ENCODE measurements around the gene LYST. TPM values are rescaled to one million over a fixed set of nuclear protein-coding genes. Genes with fewer than 3 reads are reported as not detected.
"Not testable (repeated sequence)": the region's sequence is repeated elsewhere in the genome, so short reads cannot be mapped to it uniquely, and the experiment has no call there.

The LYST gene
- total RNA-seq, 2 donors from 2014 or later, result 21.9 to 41.7 TPM

DNA sequence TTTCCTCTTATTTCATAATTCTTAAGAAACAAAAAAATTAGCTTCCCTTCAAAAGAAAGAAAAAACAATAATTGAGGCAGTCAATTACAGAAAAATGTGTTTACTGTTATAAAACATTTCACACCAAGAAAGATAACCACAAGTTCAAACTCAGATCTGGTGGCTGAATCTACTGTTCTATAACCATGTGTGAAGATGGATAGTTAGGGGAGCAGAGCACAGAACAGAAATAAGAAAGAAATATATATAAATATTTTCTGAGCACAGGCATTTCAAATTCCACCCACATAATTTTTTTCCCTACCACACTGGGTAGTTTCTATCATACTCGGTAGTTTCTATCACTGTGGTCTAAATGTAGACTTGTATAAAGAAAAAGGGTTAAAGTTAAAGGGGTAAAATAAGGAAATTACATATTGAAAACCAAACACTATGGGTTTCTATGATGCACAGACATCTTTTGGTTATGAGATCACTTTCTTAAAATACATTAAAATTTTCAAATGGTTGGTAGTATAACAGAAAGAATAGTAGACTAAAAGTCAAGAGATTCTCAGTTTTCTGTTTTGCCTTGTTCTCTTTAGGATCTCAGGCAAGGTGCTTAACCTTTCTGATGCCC is 10.8 kb downstream of the LYST start:
- no peaks in the 10 kb centered on the region for H3K27me3 ChIP-seq (replicated peaks; ENCODE audit: insufficient read depth)
- no peaks in the 10 kb centered on the region for H3K9me3 ChIP-seq
- H3K4me1 ChIP-seq (replicated peaks), result no peaks in the 10 kb centered on the region
- H3K36me3 ChIP-seq, result no peaks in the 10 kb centered on the region
- no peak overlapping the region for H3K4me3 ChIP-seq
- WGBS, result 87% methylated on average over 1 of the region's 1 CpG
- DNase-seq (ENCODE audit: low spot score), result no peak
- H3K27ac ChIP-seq, result no peak overlapping the region
- TF ChIP-seq POLR2A (IDR thresholded peaks at IDR 0.05), result no peak
- TF ChIP-seq, protein P1, sequence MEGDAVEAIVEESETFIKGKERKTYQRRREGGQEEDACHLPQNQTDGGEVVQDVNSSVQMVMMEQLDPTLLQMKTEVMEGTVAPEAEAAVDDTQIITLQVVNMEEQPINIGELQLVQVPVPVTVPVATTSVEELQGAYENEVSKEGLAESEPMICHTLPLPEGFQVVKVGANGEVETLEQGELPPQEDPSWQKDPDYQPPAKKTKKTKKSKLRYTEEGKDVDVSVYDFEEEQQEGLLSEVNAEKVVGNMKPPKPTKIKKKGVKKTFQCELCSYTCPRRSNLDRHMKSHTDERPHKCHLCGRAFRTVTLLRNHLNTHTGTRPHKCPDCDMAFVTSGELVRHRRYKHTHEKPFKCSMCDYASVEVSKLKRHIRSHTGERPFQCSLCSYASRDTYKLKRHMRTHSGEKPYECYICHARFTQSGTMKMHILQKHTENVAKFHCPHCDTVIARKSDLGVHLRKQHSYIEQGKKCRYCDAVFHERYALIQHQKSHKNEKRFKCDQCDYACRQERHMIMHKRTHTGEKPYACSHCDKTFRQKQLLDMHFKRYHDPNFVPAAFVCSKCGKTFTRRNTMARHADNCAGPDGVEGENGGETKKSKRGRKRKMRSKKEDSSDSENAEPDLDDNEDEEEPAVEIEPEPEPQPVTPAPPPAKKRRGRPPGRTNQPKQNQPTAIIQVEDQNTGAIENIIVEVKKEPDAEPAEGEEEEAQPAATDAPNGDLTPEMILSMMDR (IDR thresholded peaks at IDR 0.05), result no peak
- no peak for TF ChIP-seq POLR2AphosphoS5 (IDR thresholded peaks at IDR 0.05)
- intact Hi-C loops (cut with DNase I), result no loop called here

DNA sequence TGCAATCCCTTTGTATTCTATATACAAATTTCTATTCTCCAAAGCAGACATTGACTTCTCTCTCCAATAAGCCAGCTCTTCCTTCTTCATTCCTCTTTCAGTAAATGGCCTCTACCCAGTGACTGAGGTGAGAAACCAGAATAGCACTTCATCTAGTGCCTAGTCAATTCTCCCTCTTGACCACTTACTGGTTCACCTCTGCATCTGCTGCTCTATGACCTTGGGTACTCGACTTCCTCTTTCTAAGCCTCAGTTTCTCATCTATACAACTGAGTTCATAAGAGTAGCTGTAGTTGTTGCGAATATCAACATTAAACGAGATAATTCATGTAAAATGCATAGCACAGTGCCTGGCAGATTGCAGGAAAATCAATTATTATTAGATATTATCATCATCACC is 12.4 kb downstream of the LYST start:
- intact Hi-C loops (cut with DNase I), result no loop called here

DNA sequence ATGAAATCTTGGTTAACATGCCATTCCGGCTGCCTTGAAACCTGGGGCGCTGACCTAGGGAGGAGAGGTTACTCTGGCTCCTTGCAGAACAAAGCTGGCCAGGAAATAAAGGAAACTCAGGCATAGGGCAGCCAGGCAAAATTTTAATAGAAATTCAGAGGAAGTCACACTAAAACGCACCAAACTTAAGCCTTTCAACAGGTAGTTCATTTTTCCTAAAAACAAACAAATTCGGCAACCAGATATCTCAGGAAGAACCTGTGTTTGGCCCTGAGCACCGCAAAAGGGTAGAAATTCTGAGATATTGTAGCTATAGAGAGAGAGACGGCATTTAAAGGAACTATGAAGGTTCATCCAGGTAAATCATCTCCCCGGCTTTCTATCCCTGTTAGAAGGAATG is 13.1 kb downstream of the LYST start:
- TF ChIP-seq POLR2AphosphoS5 (IDR thresholded peaks at IDR 0.05) (no peak), POLR2A (IDR thresholded peaks at IDR 0.05) (no peak)
- TF ChIP-seq, protein P1 (IDR thresholded peaks at IDR 0.05), result no peak
- Histone ChIP-seq H3K9me3 (no peaks in the 10 kb centered on the region), H3K27ac (no peak overlapping the region), H3K27me3 (replicated peaks; ENCODE audit: insufficient read depth) (no peaks in the 10 kb centered on the region), H3K4me3 (no peak overlapping the region), H3K36me3 (no peaks in the 10 kb centered on the region), H3K4me1 (replicated peaks) (no peaks in the 10 kb centered on the region)
- 85% methylated on average over 7 of the region's 7 CpGs for WGBS
- intact Hi-C loops (cut with DNase I), result no loop called here
- no peak for DNase-seq (ENCODE audit: low spot score)

More for the DNA sequence above, 12.4 kb downstream of the LYST start:
- Histone ChIP-seq H3K4me3 (no peak overlapping the region), H3K36me3 (no peaks in the 10 kb centered on the region), H3K27me3 (replicated peaks; ENCODE audit: insufficient read depth) (no peaks in the 10 kb centered on the region), H3K27ac (no peak overlapping the region), H3K4me1 (replicated peaks) (no peaks in the 10 kb centered on the region), H3K9me3 (no peaks in the 10 kb centered on the region)
- TF ChIP-seq POLR2AphosphoS5 (IDR thresholded peaks at IDR 0.05), result no peak
- 94% methylated on average over 3 of the region's 3 CpGs for WGBS
- DNase-seq (ENCODE audit: low spot score), result no peak

DNA sequence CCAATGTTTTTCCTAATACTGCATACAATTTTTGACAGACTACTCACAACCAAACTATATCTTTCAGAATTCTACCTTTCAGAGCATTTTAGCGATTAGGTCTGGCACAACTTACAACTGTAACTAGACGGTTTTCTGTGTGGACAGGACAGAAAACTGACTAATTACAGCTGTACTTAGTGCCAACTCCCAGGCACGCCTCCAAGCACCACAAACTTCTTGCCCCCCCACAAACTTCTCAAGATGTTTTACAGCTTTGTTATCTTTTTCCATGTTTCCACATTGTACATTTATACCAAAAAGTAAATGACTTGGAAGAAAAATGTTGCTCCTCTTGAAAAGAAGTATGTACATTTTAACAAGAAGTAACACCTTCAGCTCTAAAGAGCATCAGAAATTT is 13.8 kb downstream of the LYST start:
- no peaks in the 10 kb centered on the region for H3K4me1 ChIP-seq (replicated peaks)
- intact Hi-C loops (cut with DNase I), result no loop called here
- no peak overlapping the region for H3K27ac ChIP-seq
- no peak for DNase-seq (ENCODE audit: low spot score)
- 36% methylated on average over 3 of the region's 3 CpGs for WGBS
- H3K9me3 ChIP-seq, result no peaks in the 10 kb centered on the region
- TF ChIP-seq, protein P1 (IDR thresholded peaks at IDR 0.05), result no peak
- no peak for TF ChIP-seq POLR2AphosphoS5 (IDR thresholded peaks at IDR 0.05)
- TF ChIP-seq POLR2A (IDR thresholded peaks at IDR 0.05), result no peak
- no peaks in the 10 kb centered on the region for H3K36me3 ChIP-seq
- H3K27me3 ChIP-seq (replicated peaks; ENCODE audit: insufficient read depth), result no peaks in the 10 kb centered on the region
- no peak overlapping the region for H3K4me3 ChIP-seq

DNA sequence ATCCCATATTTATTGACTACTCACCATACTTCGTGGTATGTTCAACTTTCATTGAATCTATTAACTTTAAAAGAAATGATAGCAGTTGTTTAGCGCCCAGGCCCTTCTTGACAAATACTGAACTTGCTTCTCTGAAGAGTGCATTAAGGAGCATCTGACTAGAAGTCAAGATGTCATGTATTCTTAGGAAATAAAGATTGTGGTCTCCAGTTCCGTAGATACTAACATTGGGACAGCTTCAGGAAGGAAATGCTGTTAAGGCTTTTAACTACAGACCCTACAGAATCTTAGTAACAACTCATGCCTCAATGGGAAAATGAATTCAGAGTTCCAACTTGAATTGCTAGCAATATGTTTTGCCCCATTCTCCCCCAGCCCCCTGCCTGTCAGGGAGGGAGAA is 14.8 kb downstream of the LYST start:
- no peaks in the 10 kb centered on the region for H3K9me3 ChIP-seq
- intact Hi-C loops (cut with DNase I), result no loop called here

DNA sequence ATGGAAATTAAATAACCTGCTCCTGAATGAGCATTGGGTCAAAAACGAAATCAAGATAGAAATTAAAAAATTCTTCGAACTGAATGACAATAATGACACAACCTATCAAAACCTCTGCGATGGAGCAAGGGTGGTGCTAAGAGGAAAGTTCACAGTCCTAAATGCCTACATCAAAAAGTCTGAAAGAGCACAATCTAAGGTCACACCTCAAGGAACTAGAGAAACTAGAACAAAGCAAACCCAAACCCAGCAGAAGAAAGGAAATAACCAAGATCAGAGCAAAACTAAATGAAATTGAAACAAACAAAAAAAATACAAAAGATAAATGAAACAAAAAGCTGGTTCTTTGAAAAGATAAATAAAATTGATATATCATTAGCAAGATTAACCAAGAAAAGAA is 18.5 kb downstream of the LYST start:
- H3K4me1 ChIP-seq (replicated peaks); H3K27me3 ChIP-seq (replicated peaks; ENCODE audit: insufficient read depth); H3K27ac ChIP-seq; H3K4me3 ChIP-seq; intact Hi-C loops (cut with DNase I); DNase-seq (ENCODE audit: low spot score); H3K9me3 ChIP-seq; H3K36me3 ChIP-seq: not testable (repeated sequence)
- WGBS, result 94% methylated on average over 3 of the region's 3 CpGs

More for the DNA sequence above, 14.8 kb downstream of the LYST start:
- WGBS, result 90% methylated on average over 3 of the region's 3 CpGs
- no peak for TF ChIP-seq POLR2A (IDR thresholded peaks at IDR 0.05)
- TF ChIP-seq, protein P1 (IDR thresholded peaks at IDR 0.05), result no peak
- TF ChIP-seq POLR2AphosphoS5 (IDR thresholded peaks at IDR 0.05), result no peak
- Histone ChIP-seq H3K4me1 (replicated peaks) (no peaks in the 10 kb centered on the region), H3K36me3 (no peaks in the 10 kb centered on the region), H3K4me3 (no peak overlapping the region), H3K27me3 (replicated peaks; ENCODE audit: insufficient read depth) (no peaks in the 10 kb centered on the region), H3K27ac (no peak overlapping the region)
- no peak for DNase-seq (ENCODE audit: low spot score)

DNA sequence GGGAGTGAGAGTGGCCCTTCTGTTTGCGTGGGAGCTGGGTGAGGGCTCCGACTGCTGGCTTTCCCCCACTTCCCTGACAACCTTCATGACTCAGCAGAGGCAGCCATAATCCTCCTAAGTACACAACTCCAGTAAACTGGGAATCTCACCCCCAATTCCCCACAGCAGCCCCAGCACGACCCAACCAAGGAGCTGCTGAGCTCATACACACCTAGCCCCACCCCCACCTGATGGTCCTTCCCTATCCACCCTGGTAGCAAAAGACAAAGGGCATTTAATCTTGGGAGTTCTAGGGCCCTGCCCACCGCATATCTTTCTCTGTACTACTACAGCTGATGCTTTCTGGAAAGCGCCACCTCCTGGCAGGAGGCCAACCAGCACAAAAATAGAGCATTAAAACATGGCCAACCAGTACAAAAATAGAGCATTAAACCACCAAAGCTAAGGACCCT is 21.0 kb downstream of the LYST start:
- H3K27ac ChIP-seq; DNase-seq (ENCODE audit: low spot score): not testable (repeated sequence)
- 65% methylated on average over 5 of the region's 5 CpGs for WGBS

More for the DNA sequence above, 21.0 kb downstream of the LYST start:
- H3K9me3 ChIP-seq; H3K36me3 ChIP-seq; H3K4me3 ChIP-seq; intact Hi-C loops (cut with DNase I); H3K4me1 ChIP-seq (replicated peaks); H3K27me3 ChIP-seq (replicated peaks; ENCODE audit: insufficient read depth): not testable (repeated sequence)

All from prostate gland (tissue), 2 donors.